Stimulated activated CD4-positive, alpha-beta T cell treated with anti-CD3 and anti-CD28 coated beads, Interleukin-15, amount 100 ng/mL, for 1 hour (primary cell): ENCODE measurements around the gene FLNB.
"Not testable (repeated sequence)": the region's sequence is repeated elsewhere in the genome, so short reads cannot be mapped to it uniquely, and the experiment has no call there.

Experiments
- DNase-seq, 2 donors: peaks; one replicate each; pipeline ENCODE4 v3.0.0-alpha.2; 2020; ENCODE audit warnings: low read depth in 1 of 2, low spot score in 1 of 2

The FLNB gene

GRCh38 chr3:58198362-58198761, 190.1 kb downstream of the FLNB start:
- DNase-seq, result no peak

- DNase-seq, result no peak
Observed at GRCh38 chr3:58198804-58199203, 190.6 kb downstream of the FLNB start.

- no peak for DNase-seq
Observed at GRCh38 chr3:58200121-58200709, 192.0 kb downstream of the FLNB start.

GRCh38 chr3:58200846-58201355, 192.7 kb downstream of the FLNB start:
- DNase-seq, result no peak

GRCh38 chr3:58201451-58201850, 193.2 kb downstream of the FLNB start:
- not testable (repeated sequence) for DNase-seq

GRCh38 chr3:58202917-58203360, 194.7 kb downstream of the FLNB start:
- no peak for DNase-seq

- no peak for DNase-seq
Observed at GRCh38 chr3:58203541-58203940, 195.3 kb downstream of the FLNB start.

- DNase-seq, result no peak
Observed at GRCh38 chr3:58204720-58205119, 196.5 kb downstream of the FLNB start.

GRCh38 chr3:58205981-58206380, 197.8 kb downstream of the FLNB start:
- DNase-seq, result no peak

- DNase-seq, result no peak
Observed at GRCh38 chr3:58206406-58207011, 198.3 kb downstream of the FLNB start.

- DNase-seq, result no peak
Observed at GRCh38 chr3:58207954-58208353, 199.7 kb downstream of the FLNB start.

- no peak for DNase-seq
Observed at GRCh38 chr3:58209933-58210332, 201.7 kb downstream of the FLNB start.

- no peak for DNase-seq
Observed at GRCh38 chr3:58210761-58211460, 202.7 kb downstream of the FLNB start, which contains the start of gene DNASE1L3. Gene DNASE1L3, minus strand, starts transcription at chr3:58210972. Its CDS starts 66 bp downstream, at chr3:58210906.

- no peak for DNase-seq
Observed at GRCh38 chr3:58214484-58215316, 206.5 kb downstream of the FLNB start.

- DNase-seq, result no peak
Observed at GRCh38 chr3:58215317-58216025, 207.2 kb downstream of the FLNB start.

GRCh38 chr3:58216496-58217195, 208.4 kb downstream of the FLNB start:
- no peak for DNase-seq

GRCh38 chr3:58217209-58217811, 209.1 kb downstream of the FLNB start:
- peak; percentile 10 to 28 for DNase-seq

GRCh38 chr3:58218904-58219303, 210.7 kb downstream of the FLNB start:
- DNase-seq, result no peak
